HUES6 (cell line): ENCODE results near the gene C3orf33.

ENCODE experiments used
- H3K27ac ChIP-seq: 2 replicates; pipeline ENCODE4 v1.7.0; 2013; ENCODE audit warnings: low read depth, mild to moderate bottlenecking, low read length, inconsistent platforms
- H3K27me3 ChIP-seq: 2 replicates; pipeline ENCODE4 v1.6.1; 2013; ENCODE audit warnings: low read length; ENCODE audit not compliant: control insufficient read depth, insufficient read depth
- H3K36me3 ChIP-seq: 2 replicates; pipeline ENCODE4 v1.6.1; 2013; ENCODE audit warnings: low read length; ENCODE audit not compliant: control insufficient read depth, insufficient read depth
- H3K4me1 ChIP-seq: 2 replicates; pipeline ENCODE4 v1.6.1; 2013; ENCODE audit warnings: low read length; ENCODE audit not compliant: control insufficient read depth, insufficient read depth
- H3K4me3 ChIP-seq: 2 replicates; pipeline ENCODE4 v1.5.1; 2013; ENCODE audit warnings: low read depth, low read length
- H3K9ac ChIP-seq: one replicate; pipeline ENCODE4 v1.6.1; 2013; ENCODE audit warnings: mild to moderate bottlenecking, low read length
- H3K9me3 ChIP-seq: 2 replicates; pipeline ENCODE4 v1.6.1; 2013; ENCODE audit warnings: low read depth, low read length; ENCODE audit not compliant: control insufficient read depth, insufficient read depth

The C3orf33 gene

GRCh38 chr3:155782390-155782953, 23.6 kb downstream of the C3orf33 start:
- H3K27ac ChIP-seq: no peak overlapping the region
- H3K27me3 ChIP-seq: no peaks in the 10 kb centered on the region
- H3K36me3 ChIP-seq: no peaks in the 10 kb centered on the region
- no peak overlapping the region for H3K9ac ChIP-seq
- H3K9me3 ChIP-seq: no peaks in the 10 kb centered on the region
- H3K4me3 ChIP-seq: no peak overlapping the region
- H3K4me1 ChIP-seq: no peaks in the 10 kb centered on the region

GRCh38 chr3:155780291-155780690, 25.8 kb downstream of the C3orf33 start:
- Histone ChIP-seq H3K9me3 (no peaks in the 10 kb centered on the region), H3K9ac (no peak overlapping the region), H3K27me3 (no peaks in the 10 kb centered on the region), H3K4me1 (no peaks in the 10 kb centered on the region), H3K4me3 (no peak overlapping the region), H3K36me3 (no peaks in the 10 kb centered on the region), H3K27ac (no peak overlapping the region)

GRCh38 chr3:155778462-155778861, 27.6 kb downstream of the C3orf33 start:
- Histone ChIP-seq H3K36me3 (no peaks in the 10 kb centered on the region), H3K27ac (no peak overlapping the region), H3K9ac (no peak overlapping the region), H3K9me3 (no peaks in the 10 kb centered on the region), H3K27me3 (no peaks in the 10 kb centered on the region), H3K4me3 (no peak overlapping the region), H3K4me1 (no peaks in the 10 kb centered on the region)

- H3K36me3 ChIP-seq: no peaks in the 10 kb centered on the region; the same call in 1 of the 2 replicates
- H3K27me3 ChIP-seq: no peaks in the 10 kb centered on the region
- no peak overlapping the region for H3K9ac ChIP-seq
- no peak overlapping the region for H3K27ac ChIP-seq
- H3K4me1 ChIP-seq: no peaks in the 10 kb centered on the region
- no peak overlapping the region for H3K4me3 ChIP-seq
- H3K9me3 ChIP-seq: peaks cover 6% of the 10 kb centered on the region; the same call in 1 of the 2 replicates
Measured at GRCh38 chr3:155772801-155773200, 33.3 kb downstream of the C3orf33 start.

GRCh38 chr3:155771126-155771525, 35.0 kb downstream of the C3orf33 start:
- H3K4me3 ChIP-seq: no peak overlapping the region
- H3K9me3 ChIP-seq: peaks cover 6% of the 10 kb centered on the region; the same call in 1 of the 2 replicates
- no peak overlapping the region for H3K27ac ChIP-seq
- H3K27me3 ChIP-seq: no peaks in the 10 kb centered on the region
- no peak overlapping the region for H3K9ac ChIP-seq
- H3K36me3 ChIP-seq: no peaks in the 10 kb centered on the region; the same call in 1 of the 2 replicates
- no peaks in the 10 kb centered on the region for H3K4me1 ChIP-seq

GRCh38 chr3:155766206-155766605, 39.9 kb downstream of the C3orf33 start:
- no peaks in the 10 kb centered on the region for H3K27me3 ChIP-seq
- H3K36me3 ChIP-seq: no peaks in the 10 kb centered on the region
- H3K4me1 ChIP-seq: no peaks in the 10 kb centered on the region
- H3K4me3 ChIP-seq: no peak overlapping the region
- H3K27ac ChIP-seq: no peak overlapping the region
- no peak overlapping the region for H3K9ac ChIP-seq
- peaks cover 6% of the 10 kb centered on the region; the same call in 1 of the 2 replicates for H3K9me3 ChIP-seq

- no peaks in the 10 kb centered on the region for H3K36me3 ChIP-seq
- no peaks in the 10 kb centered on the region for H3K27me3 ChIP-seq
- no peak overlapping the region for H3K9ac ChIP-seq
- no peak overlapping the region for H3K4me3 ChIP-seq
- no peak overlapping the region for H3K27ac ChIP-seq
- no peaks in the 10 kb centered on the region for H3K9me3 ChIP-seq
- H3K4me1 ChIP-seq: no peaks in the 10 kb centered on the region
Measured at GRCh38 chr3:155763870-155764463, 42.1 kb downstream of the C3orf33 start.

- H3K4me1 ChIP-seq: no peaks in the 10 kb centered on the region
- no peaks in the 10 kb centered on the region for H3K9me3 ChIP-seq
- H3K27me3 ChIP-seq: no peaks in the 10 kb centered on the region
- H3K36me3 ChIP-seq: no peaks in the 10 kb centered on the region
- H3K27ac ChIP-seq: no peak overlapping the region
- H3K4me3 ChIP-seq: no peak overlapping the region
- no peak overlapping the region for H3K9ac ChIP-seq
Measured at GRCh38 chr3:155760653-155761052, 45.4 kb downstream of the C3orf33 start.

- no peaks in the 10 kb centered on the region for H3K27me3 ChIP-seq
- H3K9ac ChIP-seq: no peak overlapping the region
- no peaks in the 10 kb centered on the region for H3K4me1 ChIP-seq
- H3K9me3 ChIP-seq: no peaks in the 10 kb centered on the region
- no peaks in the 10 kb centered on the region for H3K36me3 ChIP-seq
- H3K4me3 ChIP-seq: no peak overlapping the region
- no peak overlapping the region for H3K27ac ChIP-seq
Measured at GRCh38 chr3:155757577-155757976, 48.5 kb downstream of the C3orf33 start.

- no peak overlapping the region for H3K4me3 ChIP-seq
- no peaks in the 10 kb centered on the region for H3K9me3 ChIP-seq
- no peaks in the 10 kb centered on the region for H3K27me3 ChIP-seq
- H3K9ac ChIP-seq: no peak overlapping the region
- H3K4me1 ChIP-seq: peaks cover 20% of the 10 kb centered on the region
- H3K27ac ChIP-seq: no peak overlapping the region
- no peaks in the 10 kb centered on the region for H3K36me3 ChIP-seq
Measured at GRCh38 chr3:155753038-155753639, 52.9 kb downstream of the C3orf33 start.

- peaks cover 3% of the 10 kb centered on the region; the same call in 1 of the 2 replicates for H3K27me3 ChIP-seq
Measured at GRCh38 chr3:155748611-155749365, 57.3 kb downstream of the C3orf33 start.

More at GRCh38 chr3:155748611-155749365, 57.3 kb downstream of the C3orf33 start:
- Histone ChIP-seq H3K4me3 (no peak overlapping the region), H3K9ac (no peak overlapping the region), H3K36me3 (no peaks in the 10 kb centered on the region), H3K27ac (no peak overlapping the region), H3K4me1 (peaks cover 45% of the 10 kb centered on the region), H3K9me3 (no peaks in the 10 kb centered on the region)
